Endothelial cell of umbilical vein (primary cell): ENCODE data around the gene CAMTA1. TPM values are rescaled to one million over a fixed set of nuclear protein-coding genes. Genes with fewer than 3 reads are reported as not detected.

Experiments used
- BruUV-seq: library from RNA; stranded (reverse); fragments of 400-500 nt; replicated peaks from 2 replicates; lab custom pipeline; 2021; lab: Mats Ljungman, UMichigan
- CTCF ChIA-PET: fragments of 300-600, 350-600 bp; sonication (Branson Sonifier 250); formaldehyde crosslinking; loops from one replicate; lab custom pipeline; 2021; ENCODE audit warnings: antibody characterized with exemption, inconsistent platforms; lab: Charles Lee
- POLR2A ChIA-PET: fragments of 300-600, 350-600 bp; sonication (Branson Sonifier 250); formaldehyde crosslinking; loops from one replicate; lab custom pipeline; 2021; ENCODE audit warnings: antibody characterized with exemption, inconsistent platforms; lab: Charles Lee
- DNase-seq: peaks from one replicate; pipeline ENCODE4 v3.0.0-alpha.2; 2011; ENCODE audit warnings: low read depth, low spot score
- FAIRE-seq: peaks from 2 replicates; lab custom pipeline; 2011; peaks lifted over from hg19 to GRCh38; lab: Jason Lieb, UNC
- H2AFZ ChIP-seq: 2 replicates; pipeline ENCODE4 v1.6.0; 2012; ENCODE audit warnings: low read depth, low read length, control low read depth, inconsistent platforms
- H3K27ac ChIP-seq: 2 replicates; pipeline ENCODE4 v1.5.1; 2011; ENCODE audit warnings: low read depth, mild to moderate bottlenecking, control low read depth, low read length, moderate library complexity; ENCODE audit not compliant: insufficient read depth
- H3K27me3 ChIP-seq, 2 experiments: 2 replicates each; pipeline versions ENCODE4 v1.6.0 to v1.6.1; 2011; ENCODE audit warnings: low read length in 2 of 2, mixed read lengths in 1 of 2; ENCODE audit not compliant: control insufficient read depth in 2 of 2, insufficient read depth in 2 of 2
- H3K36me3 ChIP-seq, 2 experiments: 2 replicates in 1 of 2; 3 replicates in 1 of 2; pipeline ENCODE4 v1.5.1; 2011; ENCODE audit warnings: low read length in 2 of 2, mild to moderate bottlenecking in 1 of 2, moderate library complexity in 1 of 2; ENCODE audit not compliant: control insufficient read depth in 2 of 2, insufficient read depth in 2 of 2; ENCODE audit errors: extremely low read depth in 1 of 2
- H3K4me1 ChIP-seq: 3 replicates; pipeline ENCODE4 v1.5.1; 2011; ENCODE audit warnings: mild to moderate bottlenecking, low read length; ENCODE audit not compliant: control insufficient read depth, insufficient read depth; ENCODE audit errors: extremely low read depth
- H3K4me2 ChIP-seq: 2 replicates; pipeline ENCODE4 v1.6.1; 2011; ENCODE audit warnings: low read length, control low read depth, mixed read lengths; ENCODE audit not compliant: insufficient read depth
- H3K4me3 ChIP-seq, 3 experiments: fragments of 200-600 bp in 1 of 3; sonication (generic), shearing (Covaris generic) in 1 of 3; replicated peaks in 1 of 3; 2 replicates each; pipeline ENCODE4 v1.5.1; 2011 to 2016; ENCODE audit warnings: control low read depth in 3 of 3, low read length in 3 of 3, mild to moderate bottlenecking in 2 of 3, inconsistent platforms in 1 of 3, low read depth in 1 of 3, moderate library complexity in 1 of 3; ENCODE audit not compliant: insufficient read depth in 1 of 3
- H3K79me2 ChIP-seq: 2 replicates; pipeline ENCODE4 v1.6.0; 2012; ENCODE audit warnings: low read length, inconsistent platforms; ENCODE audit not compliant: control insufficient read depth, insufficient read depth
- H3K9ac ChIP-seq: replicated peaks from 2 replicates; pipeline ENCODE3; 2011; ENCODE audit warnings: low read length, control low read depth; ENCODE audit not compliant: insufficient read depth; ENCODE audit errors: extremely low read depth
- H3K9me1 ChIP-seq: replicated peaks from 3 replicates; pipeline ENCODE4 v1.6.0; 2011; ENCODE audit warnings: mild to moderate bottlenecking, low read length; ENCODE audit not compliant: control insufficient read depth, insufficient read depth; ENCODE audit errors: extremely low read depth
- H3K9me3 ChIP-seq: replicated peaks from 2 replicates; pipeline ENCODE4 v1.5.1; 2012; ENCODE audit warnings: low read length, inconsistent platforms; ENCODE audit not compliant: control insufficient read depth, insufficient read depth
- H4K20me1 ChIP-seq: replicated peaks from 2 replicates; pipeline ENCODE3; 2011; ENCODE audit warnings: mild to moderate bottlenecking, low read length; ENCODE audit not compliant: control insufficient read depth, insufficient read depth; ENCODE audit errors: extremely low read depth
- EZH2 ChIP-seq: IDR thresholded peaks from 2 replicates; pipeline ENCODE4 v1.6.1; 2012; ENCODE audit warnings: borderline replicate concordance, low read depth, mild to moderate bottlenecking, moderate library complexity, low read length, inconsistent platforms; ENCODE audit not compliant: severe bottlenecking
- FOS ChIP-seq: IDR thresholded peaks from 2 replicates; pipeline ENCODE4 v1.6.1; 2011; ENCODE audit warnings: mild to moderate bottlenecking, low read length, moderate library complexity, borderline replicate concordance; ENCODE audit not compliant: insufficient read depth
- GATA2 ChIP-seq: IDR thresholded peaks from 2 replicates; pipeline ENCODE4 v1.7.0; 2011; ENCODE audit warnings: low read depth, mild to moderate bottlenecking, moderate library complexity, mixed read lengths, low read length; ENCODE audit not compliant: insufficient read length, insufficient read depth
- JUN ChIP-seq: IDR thresholded peaks from 2 replicates; pipeline ENCODE4 v1.6.1; 2011; ENCODE audit warnings: borderline replicate concordance, low read depth; ENCODE audit not compliant: insufficient read length, insufficient read depth
- MAX ChIP-seq: IDR thresholded peaks from 2 replicates; pipeline ENCODE4 v1.6.1; 2011; ENCODE audit not compliant: insufficient read depth, insufficient read length
- MYC ChIP-seq: IDR thresholded peaks from one replicate; pipeline ENCODE4 v1.6.1; 2011; ENCODE audit warnings: mild to moderate bottlenecking, low read depth, low read length
- POLR2A ChIP-seq: IDR thresholded peaks from 2 replicates; pipeline ENCODE4 v1.6.1; 2012; ENCODE audit warnings: low read depth, mild to moderate bottlenecking, control low read depth, low read length
- POLR2AphosphoS5 ChIP-seq: IDR thresholded peaks from 2 replicates; pipeline ENCODE4 v1.6.1; 2012; ENCODE audit warnings: low read depth, mild to moderate bottlenecking, control low read depth, low read length, moderate library complexity; ENCODE audit not compliant: insufficient read depth
- dilution Hi-C: fragments of 300-500 bp; cut with MboI; formaldehyde crosslinking; loops from one replicate; pipeline ENCODE4 v1.15.0; 2019; ENCODE audit warnings: low sequenced_read_pairs; ENCODE audit not compliant: extremely low pct_ligation_motif_present
- intact Hi-C: fragments of 100-400 bp; cut with micrococcal nuclease; formaldehyde crosslinking; loops from one replicate; pipeline ENCODE4 v1.10.0; 2022
- polyA plus RNA-seq, 4 experiments: library from polyadenylated mRNA; depleted of rRNA in 3 of 4; stranded (reverse) in 3 of 4; unstranded in 1 of 4; fragments of >200 nt; gene quantifications; 2 replicates each; pipeline versions ENCODE4 v1.2.1 to v1.2.3, GENCODE V29; 2011 to 2012; ENCODE audit warnings: missing spikeins in 1 of 4
- total RNA-seq: library from RNA; stranded (reverse); gene quantifications from 2 replicates; pipeline ENCODE4 v1.2.3, GENCODE V29; 2021
- TF ChIP-seq, protein P1 (sequence below), 2 donors: IDR thresholded peaks; 1 replicate in 1 of 2; 2 replicates in 1 of 2; pipeline ENCODE4 v1.5.1; 2011; ENCODE audit warnings: low read length in 2 of 2, mild to moderate bottlenecking in 2 of 2, moderate library complexity in 2 of 2, control low read depth in 1 of 2, inconsistent platforms in 1 of 2, low read depth in 1 of 2; ENCODE audit not compliant: insufficient read depth in 1 of 2; ENCODE audit errors: extremely low read depth in 1 of 2

The CAMTA1 gene
- total and polyA plus RNA-seq, 2 donors (not counting 3 experiments of a cell fraction or from before 2014, with no cell fraction given): 50.8 to 92.7 TPM

- Histone ChIP-seq H4K20me1 (no peaks in the 10 kb centered on the region), H3K36me3 (no peaks in the 10 kb centered on the region), H3K9me1 (no peaks in the 10 kb centered on the region), H3K27me3 (no peaks in the 10 kb centered on the region), H3K27ac (no peak overlapping the region), H3K9me3 (no peaks in the 10 kb centered on the region), H3K4me3 (no peak overlapping the region), H3K4me1 (no peaks in the 10 kb centered on the region), H3K79me2 (no peaks in the 10 kb centered on the region), H3K4me2 (no peak overlapping the region), H3K9ac (no peak overlapping the region), H2AFZ (no peak overlapping the region)
- TF ChIP-seq MYC (no peak), MAX (no peak), POLR2A (no peak), POLR2AphosphoS5 (no peak), EZH2 (no peak), GATA2 (no peak), FOS (no peak), JUN (no peak)
- TF ChIP-seq, protein P1, sequence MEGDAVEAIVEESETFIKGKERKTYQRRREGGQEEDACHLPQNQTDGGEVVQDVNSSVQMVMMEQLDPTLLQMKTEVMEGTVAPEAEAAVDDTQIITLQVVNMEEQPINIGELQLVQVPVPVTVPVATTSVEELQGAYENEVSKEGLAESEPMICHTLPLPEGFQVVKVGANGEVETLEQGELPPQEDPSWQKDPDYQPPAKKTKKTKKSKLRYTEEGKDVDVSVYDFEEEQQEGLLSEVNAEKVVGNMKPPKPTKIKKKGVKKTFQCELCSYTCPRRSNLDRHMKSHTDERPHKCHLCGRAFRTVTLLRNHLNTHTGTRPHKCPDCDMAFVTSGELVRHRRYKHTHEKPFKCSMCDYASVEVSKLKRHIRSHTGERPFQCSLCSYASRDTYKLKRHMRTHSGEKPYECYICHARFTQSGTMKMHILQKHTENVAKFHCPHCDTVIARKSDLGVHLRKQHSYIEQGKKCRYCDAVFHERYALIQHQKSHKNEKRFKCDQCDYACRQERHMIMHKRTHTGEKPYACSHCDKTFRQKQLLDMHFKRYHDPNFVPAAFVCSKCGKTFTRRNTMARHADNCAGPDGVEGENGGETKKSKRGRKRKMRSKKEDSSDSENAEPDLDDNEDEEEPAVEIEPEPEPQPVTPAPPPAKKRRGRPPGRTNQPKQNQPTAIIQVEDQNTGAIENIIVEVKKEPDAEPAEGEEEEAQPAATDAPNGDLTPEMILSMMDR (IDR thresholded peaks at IDR 0.05; ENCODE audit: extremely low read depth in 1 of 2, insufficient read depth in 1 of 2, low read depth in 1 of 2, low read length in 2 of 2): no peak
- FAIRE-seq (no peak), DNase-seq (no peak)
- CTCF ChIA-PET: interaction anchor here (1.1 kb wide), 1 partner anchor 61 kb away, joined by 3 read pairs; the partner anchor contains the start of gene DNAJC11
- POLR2A ChIA-PET: no interaction called here
- BruUV-seq: no TSS peak
- intact Hi-C loops: no loop called here
- dilution Hi-C loops: no loop called here
These were observed 23.2 kb upstream of the CAMTA1 start for GRCh38 chr1:6762060-6762459.
